CD14-positive monocyte (primary cell): Measurements from ENCODE around the gene PRSS1. TPM values are rescaled to one million over a fixed set of nuclear protein-coding genes. Genes with fewer than 3 reads are reported as not detected.
"Not testable (repeated sequence)": the region's sequence is repeated elsewhere in the genome, so short reads cannot be mapped to it uniquely, and the experiment has no call there.

ENCODE experiments used
- DNase-seq, 3 donors: peaks; one replicate each; pipeline ENCODE4 v3.0.0-alpha.2; 2011 to 2022
- H2AFZ ChIP-seq: 2 replicates; pipeline ENCODE4 v1.6.0; 2012; ENCODE audit warnings: mild to moderate bottlenecking, low read depth, low read length, inconsistent platforms; ENCODE audit not compliant: insufficient read depth, poor library complexity, severe bottlenecking
- H3K27ac ChIP-seq, 2 donors: 1 replicate in 1 of 2; 2 replicates in 1 of 2; pipeline ENCODE4 v1.5.1; 2012 to 2013; ENCODE audit warnings: low read length in 2 of 2, control low read depth in 1 of 2, inconsistent platforms in 1 of 2, low read depth in 1 of 2, mild to moderate bottlenecking in 1 of 2
- H3K27me3 ChIP-seq, 2 donors: one replicate each; pipeline versions ENCODE4 v1.6.0 to v1.6.1; 2011 to 2013; ENCODE audit warnings: low read length in 2 of 2; ENCODE audit not compliant: control insufficient read depth in 2 of 2, insufficient read depth in 2 of 2
- H3K36me3 ChIP-seq, 2 donors: replicated peaks in 1 of 2; 1 replicate in 1 of 2; 2 replicates in 1 of 2; pipeline versions ENCODE4 v1.5.1 to v1.6.1; 2012 to 2013; ENCODE audit warnings: low read length in 2 of 2, control low read depth in 1 of 2, inconsistent platforms in 1 of 2, mild to moderate bottlenecking in 1 of 2; ENCODE audit not compliant: insufficient read depth in 2 of 2, control insufficient read depth in 1 of 2
- H3K4me1 ChIP-seq, 2 donors: 1 replicate in 1 of 2; 2 replicates in 1 of 2; pipeline versions ENCODE4 v1.5.1 to v1.6.1; 2012 to 2013; ENCODE audit warnings: low read length in 2 of 2, control low read depth in 1 of 2, inconsistent platforms in 1 of 2, mild to moderate bottlenecking in 1 of 2, moderate library complexity in 1 of 2; ENCODE audit not compliant: insufficient read depth in 2 of 2, control insufficient read depth in 1 of 2
- H3K4me2 ChIP-seq: replicated peaks from 2 replicates; pipeline ENCODE3; 2012; ENCODE audit warnings: low read length, moderate library complexity, mild to moderate bottlenecking; ENCODE audit not compliant: poor library complexity, severe bottlenecking; ENCODE audit errors: extremely low read depth
- H3K4me3 ChIP-seq, 3 experiments: fragments of 200-600 bp in 1 of 3; sonication (generic) in 1 of 3; replicated peaks in 1 of 3; 1 replicate in 2 of 3; 2 replicates in 1 of 3; pipeline ENCODE4 v1.5.1; 2011 to 2013; ENCODE audit warnings: low read length in 3 of 3, mild to moderate bottlenecking in 3 of 3, control low read depth in 2 of 3, low read depth in 2 of 3, inconsistent platforms in 1 of 3, moderate library complexity in 1 of 3
- H3K79me2 ChIP-seq: 2 replicates; pipeline ENCODE4 v1.6.0; 2012; ENCODE audit warnings: mild to moderate bottlenecking, control low read depth, inconsistent platforms, low read length, moderate library complexity; ENCODE audit not compliant: insufficient read depth
- H3K9ac ChIP-seq: 2 replicates; pipeline ENCODE4 v1.6.0; 2017; ENCODE audit warnings: low read length, mild to moderate bottlenecking; ENCODE audit not compliant: insufficient read depth, poor library complexity, severe bottlenecking
- H3K9me3 ChIP-seq, 2 donors: replicated peaks in 1 of 2; 1 replicate in 1 of 2; 2 replicates in 1 of 2; pipeline versions ENCODE4 v1.5.1 to v1.6.1; 2012 to 2013; ENCODE audit warnings: low read length in 2 of 2, control low read depth in 1 of 2; ENCODE audit not compliant: control insufficient read depth in 1 of 2, insufficient read depth in 1 of 2
- H4K20me1 ChIP-seq: 2 replicates; pipeline ENCODE4 v1.6.0; 2012; ENCODE audit warnings: mild to moderate bottlenecking, low read length, control low read depth, moderate library complexity; ENCODE audit not compliant: insufficient read depth
- H3K27ac Mint-ChIP-seq, 7 donors: one replicate each; pipeline ENCODE4 v1.8.0; 2020; ENCODE audit warnings: mild to moderate bottlenecking in 7 of 7, mixed read lengths in 7 of 7, moderate library complexity in 6 of 7, inconsistent platforms in 2 of 7
- H3K27me3 Mint-ChIP-seq, 3 donors: one replicate each; pipeline ENCODE4 v1.8.0; 2021 to 2022; ENCODE audit warnings: low read depth in 3 of 3, mild to moderate bottlenecking in 3 of 3, mixed read lengths in 3 of 3, moderate library complexity in 3 of 3, inconsistent platforms in 1 of 3
- H3K36me3 Mint-ChIP-seq, 2 donors: one replicate each; pipeline ENCODE4 v1.8.0; 2020; ENCODE audit warnings: mixed read lengths in 2 of 2, inconsistent platforms in 1 of 2, mild to moderate bottlenecking in 1 of 2
- H3K4me1 Mint-ChIP-seq: one replicate; pipeline ENCODE4 v1.8.0; 2020; ENCODE audit warnings: mild to moderate bottlenecking, mixed read lengths
- H3K4me3 Mint-ChIP-seq, 2 donors: one replicate each; pipeline ENCODE4 v1.8.0; 2020; ENCODE audit warnings: mild to moderate bottlenecking in 2 of 2, mixed read lengths in 2 of 2, moderate library complexity in 1 of 2
- H3K9me3 Mint-ChIP-seq, 7 donors: one replicate each; pipeline ENCODE4 v1.8.0; 2020 to 2022; ENCODE audit warnings: mixed read lengths in 7 of 7, mild to moderate bottlenecking in 6 of 7, moderate library complexity in 6 of 7, inconsistent platforms in 2 of 7
- CTCF ChIP-seq: fragments of 200-600 bp; IDR thresholded peaks from one replicate; pipeline ENCODE4 v1.8.0; 2022; ENCODE audit warnings: antibody characterized with exemption, mild to moderate bottlenecking
- WGBS: methylation state at CpG from one replicate; pipeline ENCODE4 v1.1.5; 2013; ENCODE audit warnings: missing lambda C conversion rate; ENCODE audit not compliant: insufficient coverage; 5-methylcytosine and 5-hydroxymethylcytosine counted together
- intact Hi-C, 2 donors: fragments of 100-400 bp; cut with micrococcal nuclease; formaldehyde crosslinking; loops; one replicate each; pipeline versions ENCODE4 v1.15.0 to v1.15.1; 2023
- polyA minus RNA-seq: library from RNA; depleted of rRNA, polyadenylated mRNA; stranded (reverse); fragments of >200 nt; gene quantifications from 2 replicates; pipeline ENCODE4 v1.2.3, GENCODE V29; 2012
- polyA plus RNA-seq, 3 donors: library from polyadenylated mRNA; depleted of rRNA in 1 of 3; unstranded in 2 of 3; stranded (reverse) in 1 of 3; fragments of 300-500 nt in 2 of 3; fragments of >200 nt in 1 of 3; fragmentation: Illumina TruSeq in 2 of 3; gene quantifications; 1 replicate in 2 of 3; 2 replicates in 1 of 3; pipeline ENCODE4 v1.2.3, GENCODE V29; 2012 to 2021
- total RNA-seq, 12 experiments: library from RNA in 1 of 12; stranded (reverse) in 1 of 12; fragments of 120-200 nt in 1 of 12; gene quantifications; one replicate each; pipeline ENCODE4 v1.2.4 and lab custom pipeline; 2013 to 2026; ENCODE audit warnings: mixed read lengths in 6 of 12, inconsistent platforms in 1 of 12

PRSS1 gene
- total RNA-seq (2013): not detected
- not detected for polyA plus RNA-seq
- not detected in 2 replicates for polyA minus RNA-seq
- total RNA-seq (lab: John Stamatoyannopoulos, UW): 0 to 1.1 (median 0) reads per million in 11 experiments

- Mint-ChIP-seq H3K27me3 (peaks cover 0 to 3% (median 3%) of the 10 kb centered on the region in 3 donors), H3K27ac (peak within 1 kb of the TSS in 1 of 7 donors; percentile 22), H3K9me3 (peaks cover 0 to 2% (median 0%) of the 10 kb centered on the region in 7 donors), H3K4me1 (peaks cover 14% of the 10 kb centered on the region), H3K36me3 (no peaks in the 10 kb centered on the region), H3K4me3 (no peak within 1 kb of the TSS)
- WGBS: 95% methylated on average over 6 of the region's 11 CpGs
- intact Hi-C loops: no loop called here
- H3K9ac ChIP-seq: no peak within 1 kb of the TSS
- no peaks in the 10 kb centered on the region for H3K79me2 ChIP-seq
- no peak within 1 kb of the TSS for H3K4me3 ChIP-seq
- DNase-seq: no peak
- H3K4me2 ChIP-seq: no peak within 1 kb of the TSS
- no peak within 1 kb of the TSS for H2AFZ ChIP-seq
- peaks cover 0 to 4% of the 10 kb centered on the region in 2 donors for H3K4me1 ChIP-seq
- H3K36me3 ChIP-seq: no peaks in the 10 kb centered on the region
- H4K20me1 ChIP-seq: no peaks in the 10 kb centered on the region
- no peak within 1 kb of the TSS for H3K27ac ChIP-seq
- no peak for TF ChIP-seq CTCF
- no peaks in the 10 kb centered on the region for H3K27me3 ChIP-seq
- H3K9me3 ChIP-seq: no peaks in the 10 kb centered on the region
Observed at GRCh38 chr7:142749218-142749993, at the start of gene PRSS1. TSS of gene PRSS1 (plus strand) at chr7:142749472. CDS start at chr7:142749485, 13 bp downstream.

GRCh38 chr7:142700935-142701334 lies 48.3 kb upstream of the PRSS1 start:
- H3K9me3 ChIP-seq, H2AFZ ChIP-seq, H3K36me3 ChIP-seq, H3K27ac ChIP-seq, H3K4me3 Mint-ChIP-seq, DNase-seq, H3K27me3 ChIP-seq, H3K27me3 Mint-ChIP-seq, H3K36me3 Mint-ChIP-seq, H3K9ac ChIP-seq, H4K20me1 ChIP-seq, H3K4me1 ChIP-seq, H3K79me2 ChIP-seq, H3K4me2 ChIP-seq, H3K27ac Mint-ChIP-seq, intact Hi-C loops, H3K4me3 ChIP-seq, H3K9me3 Mint-ChIP-seq: not testable (repeated sequence)
- no CpG with 5 or more reads among the region's 1 CpG for WGBS
- H3K4me1 Mint-ChIP-seq: peaks cover 10% of the 10 kb centered on the region
